Measurements from ENCODE around the gene DIPK2A.

DIPK2A gene

DNA sequence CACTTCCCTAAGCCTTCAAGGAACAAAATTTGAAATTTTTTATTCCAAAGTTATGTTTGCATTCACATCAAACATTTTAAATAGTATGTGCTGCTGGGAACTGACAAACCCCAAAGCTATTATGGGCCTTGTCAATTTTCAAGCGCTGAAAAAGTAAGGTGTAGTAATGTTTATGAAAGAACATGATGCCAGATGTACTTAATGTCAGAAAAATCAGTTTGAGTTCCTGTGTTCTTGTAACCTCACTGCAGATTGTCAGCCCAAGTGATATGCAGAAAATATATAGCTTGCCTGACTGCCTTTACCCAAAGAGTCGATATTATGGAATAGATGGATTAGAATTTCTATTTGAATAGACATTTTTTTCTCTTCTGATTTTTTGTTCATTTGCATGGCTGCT is 20.8 kb upstream of the DIPK2A start:
- Histone ChIP-seq H3K9ac (ENCODE audit: insufficient read length, low read depth) (no peak overlapping the region), H3K27me3 (ENCODE audit: insufficient read depth, insufficient read length) (no peaks in the 10 kb centered on the region), H3K4me1 (ENCODE audit: insufficient read depth, insufficient read length) (no peaks in the 10 kb centered on the region), H3K4me3 (ENCODE audit: insufficient read length, low read depth) (no peak overlapping the region), H3K9me3 (ENCODE audit: insufficient read depth, low read length) (no peaks in the 10 kb centered on the region), H3K36me3 (ENCODE audit: insufficient read depth, insufficient read length, low read length) (no peaks in the 10 kb centered on the region)
- no peak for DNase-seq (ENCODE audit: low read depth, low spot score)
- TF ChIP-seq YY1 (IDR thresholded peaks at IDR 0.05; ENCODE audit: insufficient read depth, insufficient read length) (no peak), SUZ12 (IDR thresholded peaks at IDR 0.05; ENCODE audit: extremely low read depth, insufficient read depth, insufficient read length) (no peak)

DNA sequence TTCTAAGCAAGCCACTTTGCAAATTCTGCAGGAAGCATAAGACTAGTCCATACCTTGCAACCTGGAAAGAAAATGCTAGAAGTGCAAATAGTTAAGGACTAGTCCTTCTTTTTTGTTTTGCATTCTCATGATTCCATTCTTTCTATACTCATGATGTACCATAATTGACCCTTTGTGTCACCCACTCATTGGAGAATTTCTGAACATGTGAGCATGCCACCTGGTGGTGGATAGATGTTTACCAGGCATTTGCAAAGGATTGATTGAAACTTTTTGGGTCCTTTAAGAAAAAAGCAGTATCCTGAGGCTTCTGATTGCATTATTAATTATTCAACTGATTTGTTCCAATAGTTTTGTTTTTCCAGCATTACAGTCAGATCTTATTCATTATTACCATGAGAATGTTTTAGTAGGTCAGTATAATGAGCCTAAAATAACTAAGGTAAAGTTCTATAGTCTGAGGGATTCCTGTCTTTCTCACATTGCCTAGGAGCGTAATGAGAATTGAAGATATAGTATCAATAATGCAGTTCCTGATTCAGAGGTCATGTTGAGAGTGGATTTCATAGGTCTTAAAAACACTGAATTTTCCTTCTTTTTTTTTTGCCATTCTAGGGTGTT is 20.2 kb upstream of the DIPK2A start:
- no peaks in the 10 kb centered on the region for H3K4me1 ChIP-seq (ENCODE audit: insufficient read depth, insufficient read length)
- H3K9me3 ChIP-seq (ENCODE audit: insufficient read depth, low read length) = no peaks in the 10 kb centered on the region
- DNase-seq (ENCODE audit: low read depth, low spot score) = peak; percentile 27
- H3K9ac ChIP-seq (ENCODE audit: insufficient read length, low read depth) = no peak overlapping the region
- H3K36me3 ChIP-seq (ENCODE audit: insufficient read depth, insufficient read length, low read length) = no peaks in the 10 kb centered on the region
- no peak overlapping the region for H3K4me3 ChIP-seq (ENCODE audit: insufficient read length, low read depth)
- no peak for TF ChIP-seq YY1 (IDR thresholded peaks at IDR 0.05; ENCODE audit: insufficient read depth, insufficient read length)
- H3K27me3 ChIP-seq (ENCODE audit: insufficient read depth, insufficient read length) = no peaks in the 10 kb centered on the region

DNA sequence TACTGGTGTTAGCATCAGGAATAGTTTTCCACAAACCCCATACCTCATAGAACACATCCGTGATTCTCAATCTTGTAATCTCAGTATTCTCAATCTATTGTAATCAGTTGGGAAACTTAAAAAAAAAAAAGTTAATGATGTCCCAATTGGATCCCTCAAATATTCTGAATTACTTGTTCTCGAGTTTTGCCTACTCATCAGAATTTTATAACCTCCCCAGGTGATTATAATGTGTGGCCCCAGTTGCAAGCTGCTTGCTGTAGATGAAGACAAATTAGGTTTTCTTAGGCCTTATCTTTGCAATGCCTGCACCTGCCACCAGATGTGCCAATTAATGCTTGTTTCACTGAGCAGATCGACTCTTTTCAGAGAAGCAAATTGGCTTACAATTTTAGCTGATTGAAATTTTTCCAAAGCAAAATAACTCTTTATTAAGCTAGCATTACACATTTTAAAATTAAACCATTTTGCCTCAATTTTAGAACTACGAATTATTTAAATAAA is 19.0 kb upstream of the DIPK2A start:
- no peaks in the 10 kb centered on the region for H3K4me1 ChIP-seq (ENCODE audit: insufficient read depth, insufficient read length)
- no peaks in the 10 kb centered on the region for H3K36me3 ChIP-seq (ENCODE audit: insufficient read depth, insufficient read length, low read length)
- H3K9ac ChIP-seq (ENCODE audit: insufficient read length, low read depth) = no peak overlapping the region
- H3K9me3 ChIP-seq (ENCODE audit: insufficient read depth, low read length) = no peaks in the 10 kb centered on the region
- no peak overlapping the region for H3K4me3 ChIP-seq (ENCODE audit: insufficient read length, low read depth)
- TF ChIP-seq YY1 (IDR thresholded peaks at IDR 0.05; ENCODE audit: insufficient read depth, insufficient read length) (no peak), ZNF274 (IDR thresholded peaks at IDR 0.05; ENCODE audit: low read depth, low read length) (no peak), SUZ12 (IDR thresholded peaks at IDR 0.05; ENCODE audit: extremely low read depth, insufficient read depth, insufficient read length) (no peak)
- H3K27me3 ChIP-seq (ENCODE audit: insufficient read depth, insufficient read length) = no peaks in the 10 kb centered on the region
- DNase-seq (ENCODE audit: low read depth, low spot score) = no peak

DNA sequence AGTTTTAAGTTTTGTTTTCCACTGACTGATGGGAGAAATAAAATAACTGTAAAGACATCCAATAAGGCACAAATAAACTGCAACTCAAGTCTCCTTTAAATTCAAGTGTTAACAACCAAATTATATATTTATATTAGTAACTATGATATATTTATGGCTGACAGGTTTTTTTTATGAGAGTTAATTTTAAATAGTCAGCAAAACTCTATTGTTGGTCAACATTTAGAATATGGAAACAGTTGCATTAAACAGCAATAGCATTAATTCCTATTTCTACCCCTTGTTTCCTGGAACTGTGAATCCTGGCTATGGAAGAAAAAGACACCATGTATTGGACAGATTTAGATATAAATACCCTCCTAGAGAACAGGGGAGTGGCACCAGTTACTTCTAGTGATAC is 16.5 kb upstream of the DIPK2A start:
- no peak for DNase-seq (ENCODE audit: low read depth, low spot score)
- no peaks in the 10 kb centered on the region for H3K4me1 ChIP-seq (ENCODE audit: insufficient read depth, insufficient read length)
- H3K27me3 ChIP-seq (ENCODE audit: insufficient read depth, insufficient read length) = no peaks in the 10 kb centered on the region
- H3K4me3 ChIP-seq (ENCODE audit: insufficient read length, low read depth) = no peak overlapping the region
- TF ChIP-seq ZNF274 (IDR thresholded peaks at IDR 0.05; ENCODE audit: low read depth, low read length) (no peak), SUZ12 (IDR thresholded peaks at IDR 0.05; ENCODE audit: extremely low read depth, insufficient read depth, insufficient read length) (no peak), YY1 (IDR thresholded peaks at IDR 0.05; ENCODE audit: insufficient read depth, insufficient read length) (no peak)
- H3K9me3 ChIP-seq (ENCODE audit: insufficient read depth, low read length) = no peaks in the 10 kb centered on the region
- no peaks in the 10 kb centered on the region for H3K36me3 ChIP-seq (ENCODE audit: insufficient read depth, insufficient read length, low read length)
- no peak overlapping the region for H3K9ac ChIP-seq (ENCODE audit: insufficient read length, low read depth)

DNA sequence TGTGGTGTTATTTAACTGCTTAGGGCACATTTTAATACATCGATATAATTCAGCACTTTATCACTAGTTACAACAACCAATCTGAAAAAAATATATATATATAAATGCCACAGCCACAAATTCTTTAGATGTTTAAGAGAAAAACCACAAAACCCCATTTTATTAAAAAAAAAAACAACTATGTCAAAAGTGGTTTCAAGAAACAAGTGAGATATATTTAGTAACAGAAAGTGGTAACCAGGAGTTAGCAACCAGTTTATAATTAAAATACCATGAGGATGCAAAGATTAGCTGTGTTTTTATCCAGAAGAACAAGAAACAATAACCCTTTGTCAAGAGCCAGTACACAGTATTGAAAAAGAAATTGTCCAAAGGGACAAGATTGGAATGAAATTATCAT is 14.8 kb upstream of the DIPK2A start:
- TF ChIP-seq YY1 (IDR thresholded peaks at IDR 0.05; ENCODE audit: insufficient read depth, insufficient read length) (no peak), SUZ12 (IDR thresholded peaks at IDR 0.05; ENCODE audit: extremely low read depth, insufficient read depth, insufficient read length) (no peak), ZNF274 (IDR thresholded peaks at IDR 0.05; ENCODE audit: low read depth, low read length) (no peak)

DNA sequence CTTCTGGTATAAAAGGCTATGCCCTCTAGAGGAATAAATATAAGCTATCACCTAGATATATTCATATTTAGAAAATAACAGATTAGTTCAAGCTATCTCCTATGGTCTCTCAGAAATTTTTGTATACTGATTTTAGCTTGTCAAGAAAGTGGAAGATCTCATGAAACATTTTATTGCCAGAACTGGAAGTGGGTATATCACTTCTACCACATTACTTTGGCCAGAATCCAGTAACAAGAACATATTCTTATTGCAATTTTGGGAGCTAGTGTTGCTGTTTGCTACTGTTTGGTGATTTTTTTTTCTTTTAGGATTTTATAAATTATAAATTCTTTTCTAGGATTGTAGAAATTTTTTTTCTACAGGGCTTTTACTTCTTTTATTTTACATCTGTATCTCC is 14.2 kb upstream of the DIPK2A start:
- H3K36me3 ChIP-seq (ENCODE audit: insufficient read depth, insufficient read length, low read length) = no peaks in the 10 kb centered on the region
- H3K4me1 ChIP-seq (ENCODE audit: insufficient read depth, insufficient read length) = no peaks in the 10 kb centered on the region
- no peak for DNase-seq (ENCODE audit: low read depth, low spot score)
- H3K9ac ChIP-seq (ENCODE audit: insufficient read length, low read depth) = no peak overlapping the region
- H3K4me3 ChIP-seq (ENCODE audit: insufficient read length, low read depth) = no peak overlapping the region
- H3K27me3 ChIP-seq (ENCODE audit: insufficient read depth, insufficient read length) = no peaks in the 10 kb centered on the region
- TF ChIP-seq ZNF274 (IDR thresholded peaks at IDR 0.05; ENCODE audit: low read depth, low read length) (no peak), SUZ12 (IDR thresholded peaks at IDR 0.05; ENCODE audit: extremely low read depth, insufficient read depth, insufficient read length) (no peak), YY1 (IDR thresholded peaks at IDR 0.05; ENCODE audit: insufficient read depth, insufficient read length) (no peak)
- peaks cover under 1% of the 10 kb centered on the region; the same call in 1 of the 2 replicates for H3K9me3 ChIP-seq (ENCODE audit: insufficient read depth, low read length)

More for the DNA sequence above, 14.8 kb upstream of the DIPK2A start:
- no peaks in the 10 kb centered on the region for H3K4me1 ChIP-seq (ENCODE audit: insufficient read depth, insufficient read length)
- H3K27me3 ChIP-seq (ENCODE audit: insufficient read depth, insufficient read length) = no peaks in the 10 kb centered on the region
- H3K4me3 ChIP-seq (ENCODE audit: insufficient read length, low read depth) = no peak overlapping the region
- DNase-seq (ENCODE audit: low read depth, low spot score) = no peak
- no peaks in the 10 kb centered on the region for H3K9me3 ChIP-seq (ENCODE audit: insufficient read depth, low read length)
- H3K9ac ChIP-seq (ENCODE audit: insufficient read length, low read depth) = no peak overlapping the region
- no peaks in the 10 kb centered on the region for H3K36me3 ChIP-seq (ENCODE audit: insufficient read depth, insufficient read length, low read length)

DNA sequence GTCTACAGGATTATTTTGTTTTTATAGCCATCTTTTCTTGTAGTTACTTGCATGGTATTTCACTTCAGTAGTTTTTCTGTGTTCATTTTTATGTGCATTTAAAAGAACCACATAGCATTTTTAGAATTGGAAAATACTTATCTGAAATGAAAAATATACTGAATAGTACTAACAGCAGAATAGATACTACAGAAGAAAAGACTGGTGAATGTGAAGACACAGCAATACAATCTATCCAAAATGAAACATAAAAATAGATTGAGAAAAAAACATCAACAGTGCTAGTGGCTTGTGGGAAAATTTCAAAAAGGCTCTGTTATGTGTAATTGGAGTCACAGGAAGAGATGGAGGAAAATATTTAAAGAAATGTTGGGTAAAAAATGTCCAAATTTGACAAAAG is 12.7 kb upstream of the DIPK2A start:
- Histone ChIP-seq H3K27me3 (ENCODE audit: insufficient read depth, insufficient read length) (no peaks in the 10 kb centered on the region), H3K9ac (ENCODE audit: insufficient read length, low read depth) (no peak overlapping the region), H3K4me1 (ENCODE audit: insufficient read depth, insufficient read length) (no peaks in the 10 kb centered on the region), H3K4me3 (ENCODE audit: insufficient read length, low read depth) (no peak overlapping the region), H3K36me3 (ENCODE audit: insufficient read depth, insufficient read length, low read length) (no peaks in the 10 kb centered on the region), H3K9me3 (ENCODE audit: insufficient read depth, low read length) (peaks cover 12% of the 10 kb centered on the region)
- no peak for DNase-seq (ENCODE audit: low read depth, low spot score)
- TF ChIP-seq YY1 (IDR thresholded peaks at IDR 0.05; ENCODE audit: insufficient read depth, insufficient read length) (no peak), SUZ12 (IDR thresholded peaks at IDR 0.05; ENCODE audit: extremely low read depth, insufficient read depth, insufficient read length) (no peak), ZNF274 (IDR thresholded peaks at IDR 0.05; ENCODE audit: low read depth, low read length) (no peak)

Measured in NT2/D1 (cell line).